ENCODE data around the gene ANTXR2. TPM values are rescaled to one million over a fixed set of nuclear protein-coding genes. Genes with fewer than 3 reads are reported as not detected.

The ANTXR2 gene
- total and polyA plus RNA-seq, 2 donors (not counting 3 experiments of a cell fraction or from before 2014, with no cell fraction given), result 6.6 to 64.6 TPM

- Histone ChIP-seq H3K4me2 (ENCODE audit: insufficient read depth, low read length) (no peak overlapping the region), H4K20me1 (replicated peaks; ENCODE audit: control insufficient read depth, extremely low read depth, insufficient read depth, low read length) (no peaks in the 10 kb centered on the region), H3K4me1 (ENCODE audit: control insufficient read depth, extremely low read depth, insufficient read depth, low read length) (peaks cover 10% of the 10 kb centered on the region), H3K9me1 (replicated peaks; ENCODE audit: control insufficient read depth, extremely low read depth, insufficient read depth, low read length) (no peaks in the 10 kb centered on the region), H3K9ac (replicated peaks; ENCODE audit: extremely low read depth, insufficient read depth, low read length) (no peak overlapping the region), H3K27me3 (ENCODE audit: control insufficient read depth in 2 of 2, insufficient read depth in 2 of 2, low read length in 2 of 2) (no peaks in the 10 kb centered on the region), H2AFZ (ENCODE audit: low read depth, low read length) (no peak overlapping the region), H3K36me3 (ENCODE audit: control insufficient read depth in 2 of 2, extremely low read depth in 1 of 2, insufficient read depth in 2 of 2, low read length in 2 of 2) (no peaks in the 10 kb centered on the region), H3K27ac (ENCODE audit: insufficient read depth, low read depth, low read length) (no peak overlapping the region), H3K4me3 (replicated peaks in 1 of 3; ENCODE audit: insufficient read depth in 1 of 3, low read depth in 1 of 3, low read length in 3 of 3) (no peak overlapping the region), H3K9me3 (replicated peaks; ENCODE audit: control insufficient read depth, insufficient read depth, low read length) (no peaks in the 10 kb centered on the region), H3K79me2 (ENCODE audit: control insufficient read depth, insufficient read depth, low read length) (no peaks in the 10 kb centered on the region)
- TF ChIP-seq EZH2 (IDR thresholded peaks at IDR 0.05; ENCODE audit: borderline replicate concordance, low read depth, low read length, severe bottlenecking) (no peak), MAX (IDR thresholded peaks at IDR 0.05; ENCODE audit: insufficient read depth, insufficient read length) (no peak), POLR2A (IDR thresholded peaks at IDR 0.05; ENCODE audit: low read depth, low read length) (no peak), GATA2 (IDR thresholded peaks at IDR 0.05; ENCODE audit: insufficient read depth, insufficient read length, low read depth, low read length) (no peak), FOS (IDR thresholded peaks at IDR 0.05; ENCODE audit: borderline replicate concordance, insufficient read depth, low read length) (no peak), CTCF (IDR thresholded peaks at IDR 0.05; ENCODE audit: extremely low read depth in 1 of 2, insufficient read depth in 1 of 2, low read depth in 1 of 2, low read length in 2 of 2) (no peak), JUN (IDR thresholded peaks at IDR 0.05; ENCODE audit: borderline replicate concordance, insufficient read depth, insufficient read length, low read depth) (no peak), POLR2AphosphoS5 (IDR thresholded peaks at IDR 0.05; ENCODE audit: insufficient read depth, low read depth, low read length) (no peak), MYC (IDR thresholded peaks at IDR 0.05; ENCODE audit: low read depth, low read length) (no peak)
- BruUV-seq (replicated peaks), result no TSS peak
- intact Hi-C loops (cut with micrococcal nuclease) (no loop called here), dilution Hi-C loops (cut with MboI; ENCODE audit: extremely low pct_ligation_motif_present, low sequenced_read_pairs) (no loop called here)
- ChIA-PET CTCF (interaction anchor here (1.0 kb wide), 1 partner anchor 14 kb away, joined by 6 read pairs; no protein-coding TSS in a partner anchor), POLR2A (no interaction called here)
- DNase-seq (ENCODE audit: low read depth, low spot score) (no peak), FAIRE-seq (no peak)
These were observed 23.3 kb upstream of the ANTXR2 start for GRCh38 chr4:80096175-80096850.

All from endothelial cell of umbilical vein (primary cell).